Measurements from ENCODE around the gene GJA5.

Gene GJA5

DNA sequence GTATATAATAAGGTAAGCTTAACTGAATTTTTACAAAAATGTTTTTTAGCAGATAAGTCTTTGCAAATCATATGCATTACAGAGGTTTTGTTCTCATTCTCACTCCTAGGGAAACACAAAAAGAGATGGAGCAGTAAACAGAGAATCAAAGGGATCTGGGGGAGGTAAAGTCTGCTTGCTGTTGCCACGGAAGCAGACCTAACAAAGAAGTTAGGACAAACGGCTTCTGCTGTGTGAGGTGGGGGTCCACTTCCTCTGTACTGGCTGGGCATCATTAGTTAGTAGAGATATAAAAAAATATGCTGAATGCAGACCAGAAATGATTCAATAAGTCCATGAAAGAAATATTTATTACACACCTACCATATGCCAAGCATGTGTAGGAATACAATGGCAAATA is 34.2 kb downstream of the GJA5 start:
- no peak for DNase-seq

DNA sequence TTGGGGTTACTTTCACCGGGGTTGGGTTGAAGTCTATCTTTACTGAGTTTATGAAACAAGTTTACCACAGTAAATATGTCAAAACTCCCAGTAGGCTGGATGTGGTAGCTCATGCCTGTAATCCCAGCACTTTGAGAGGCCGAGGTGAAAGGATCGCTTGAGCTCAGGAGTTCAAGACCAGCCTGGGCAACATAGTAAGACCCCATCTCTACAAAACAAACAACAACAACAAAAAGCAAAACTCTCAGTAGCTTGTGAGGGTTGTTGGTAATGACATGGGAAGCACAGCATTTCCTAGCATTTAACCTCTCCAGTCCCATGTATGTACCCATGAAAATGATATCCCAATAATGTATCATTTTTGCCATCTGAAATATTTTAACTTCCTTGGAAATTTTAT is 34.7 kb downstream of the GJA5 start:
- no peak for DNase-seq

DNA sequence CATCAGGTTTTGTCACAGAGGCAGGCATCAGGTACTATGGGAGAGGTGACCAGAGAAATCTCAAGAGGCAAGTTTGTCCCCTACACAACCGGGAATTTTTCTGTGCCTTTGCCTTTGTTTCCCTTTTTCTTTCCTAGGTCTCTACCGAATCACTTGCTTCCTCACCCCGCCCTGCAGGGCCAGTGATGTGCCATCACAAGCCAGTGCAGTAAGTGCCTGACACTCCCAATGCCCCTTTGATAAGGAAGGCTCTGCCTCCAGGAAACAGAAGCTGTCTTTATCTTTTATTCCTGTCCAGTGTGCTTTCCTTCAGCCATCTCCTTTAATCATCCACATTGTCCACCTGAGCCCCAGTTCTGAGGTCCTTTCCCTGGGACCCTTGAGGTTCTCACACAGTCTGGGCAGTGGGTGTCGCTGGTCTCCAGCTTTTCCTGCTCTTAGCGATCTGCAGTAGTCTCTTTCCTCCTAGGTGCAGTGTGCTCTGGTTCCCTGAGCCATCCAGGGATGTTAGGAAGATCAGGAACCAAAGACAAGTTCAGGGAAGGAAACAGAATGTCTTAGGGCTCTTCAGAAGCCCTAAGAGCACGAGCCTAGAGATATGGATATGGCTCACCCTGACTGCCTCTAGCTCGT is 36.6 kb downstream of the GJA5 start:
- peak; percentile 76 for DNase-seq

DNA sequence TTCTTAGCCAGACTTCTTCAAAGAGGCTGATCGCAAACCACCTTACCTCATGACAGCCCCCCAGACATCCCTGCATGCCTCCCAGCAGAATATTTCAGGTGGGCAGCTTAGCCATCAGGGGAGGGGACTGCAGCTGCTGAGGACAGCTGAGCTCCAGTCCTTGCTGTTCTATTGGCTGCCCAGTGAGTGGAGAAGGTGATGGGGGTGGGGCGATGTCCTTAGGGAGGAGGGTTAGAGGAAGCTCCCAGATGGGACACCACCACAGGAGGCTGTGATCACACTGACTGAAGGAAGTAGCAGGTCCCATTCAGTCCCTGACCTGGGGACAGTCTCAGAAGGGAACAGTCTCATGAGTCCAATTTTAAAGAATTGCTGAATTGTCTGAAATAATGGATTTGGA is 38.3 kb downstream of the GJA5 start:
- DNase-seq: no peak

DNA sequence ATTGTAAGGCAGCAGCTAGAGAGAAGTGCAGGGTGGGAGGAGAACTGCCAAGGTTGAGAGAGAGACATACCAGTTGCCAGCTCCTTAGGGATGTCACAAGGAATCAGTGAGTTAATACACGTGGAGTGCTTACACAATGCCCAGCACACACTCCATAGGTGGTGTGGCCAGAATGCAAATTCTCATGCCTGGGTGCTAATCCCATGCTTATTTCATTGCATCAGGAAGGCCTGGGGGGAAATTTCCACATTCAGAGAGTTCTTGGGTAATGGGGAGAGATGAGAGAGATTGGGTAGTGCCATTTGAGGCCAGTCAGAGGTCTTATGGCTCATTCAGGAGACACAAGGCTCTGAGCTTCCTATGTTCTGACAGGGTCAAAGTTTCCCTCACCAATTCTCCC is 38.7 kb downstream of the GJA5 start:
- DNase-seq: no peak

DNA sequence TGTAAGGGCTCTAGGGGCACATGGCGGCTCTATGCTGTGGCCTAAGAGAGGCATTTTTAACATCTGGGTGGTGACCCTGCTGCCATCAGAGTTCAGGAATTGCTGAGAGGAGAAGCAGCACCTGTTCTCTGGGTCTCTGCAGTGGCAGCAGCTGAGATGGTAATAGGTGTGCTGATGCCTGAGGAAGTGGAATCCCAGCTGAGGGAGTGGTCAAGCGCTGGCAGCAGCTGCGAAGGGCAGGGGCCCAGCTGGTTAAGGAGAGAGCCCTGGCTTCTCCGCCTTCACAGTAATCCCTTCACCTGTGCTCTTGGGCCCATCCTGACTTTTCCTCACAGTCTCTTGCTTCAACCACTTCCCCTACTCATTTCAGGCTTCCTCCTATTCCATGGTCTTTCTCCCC is 39.8 kb downstream of the GJA5 start:
- no peak for DNase-seq

DNA sequence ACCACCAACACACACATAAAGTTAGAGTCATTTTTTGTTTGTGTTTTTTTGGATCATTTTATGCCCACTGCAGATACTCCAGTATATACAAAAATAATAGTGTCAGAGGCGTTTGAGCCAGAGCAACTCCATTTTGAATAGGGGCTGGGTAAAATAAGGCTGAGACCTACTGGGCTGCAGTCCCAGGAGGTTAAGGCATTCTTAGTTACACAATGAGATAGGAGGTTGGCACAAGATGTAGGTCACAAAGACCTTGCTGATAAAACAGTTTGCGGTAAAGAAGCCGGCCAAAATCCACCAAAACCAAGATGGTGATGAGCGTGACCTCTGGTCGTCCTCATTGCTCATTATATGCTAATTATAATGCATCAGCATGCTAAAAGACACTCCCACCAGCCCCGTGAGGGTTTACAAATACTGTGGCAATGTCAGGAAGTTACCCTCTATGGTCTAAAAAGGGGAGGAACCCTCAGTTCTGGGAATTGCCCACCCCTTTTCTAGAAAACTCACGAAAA is 40.6 kb downstream of the GJA5 start:
- DNase-seq: no peak

DNA sequence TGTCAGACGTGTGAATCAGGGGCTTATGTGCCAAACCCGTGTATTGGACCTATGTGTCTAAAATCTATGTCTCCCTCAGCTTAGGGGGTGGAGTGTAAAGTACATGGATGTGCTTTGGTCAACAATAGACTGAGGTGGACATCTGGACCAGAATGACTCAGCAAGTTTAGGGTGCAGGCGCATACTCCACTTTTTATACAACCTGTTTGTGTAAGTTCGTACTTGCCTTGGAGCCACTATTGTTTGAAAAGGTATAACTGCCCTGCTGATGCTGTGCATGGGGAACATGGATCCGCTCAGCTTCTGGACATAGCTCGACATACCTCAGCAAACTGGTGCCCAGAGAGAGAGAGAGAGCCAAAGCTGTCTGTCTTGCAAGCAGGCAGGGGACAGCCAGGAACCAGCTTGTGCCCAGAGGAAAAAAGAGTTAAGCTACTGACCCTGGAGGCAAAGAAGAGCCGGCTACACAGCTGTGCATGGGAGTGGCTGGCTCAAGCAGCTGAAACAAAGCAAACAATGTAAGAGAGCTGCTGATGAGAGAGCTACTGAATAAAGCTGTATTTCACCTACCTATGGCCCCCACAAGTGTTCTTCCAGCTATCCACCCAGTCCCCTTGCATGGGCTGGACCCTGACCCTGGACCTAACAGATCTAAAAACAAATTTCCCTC is 41.2 kb downstream of the GJA5 start:
- peak; percentile 5 for DNase-seq

DNA sequence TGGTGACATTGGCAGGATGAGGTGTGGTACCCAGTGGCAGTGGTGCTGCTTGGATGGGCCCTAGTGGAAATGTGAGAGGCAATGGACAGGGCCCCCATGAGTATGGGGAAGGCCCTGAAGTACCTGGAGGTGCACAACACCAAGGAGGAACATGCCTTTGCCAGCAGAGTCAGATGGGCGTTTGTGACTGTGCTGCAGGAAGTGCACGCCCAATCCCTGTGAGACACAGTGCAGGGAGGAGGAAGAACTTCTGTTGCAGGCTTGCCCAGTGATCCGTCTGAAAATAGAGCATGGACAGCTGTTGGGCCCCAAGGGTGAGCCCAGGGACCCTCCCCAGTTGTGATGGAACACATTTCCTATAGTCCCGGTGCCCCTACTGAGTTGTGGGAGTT is 42.7 kb downstream of the GJA5 start:
- no peak for DNase-seq

DNA sequence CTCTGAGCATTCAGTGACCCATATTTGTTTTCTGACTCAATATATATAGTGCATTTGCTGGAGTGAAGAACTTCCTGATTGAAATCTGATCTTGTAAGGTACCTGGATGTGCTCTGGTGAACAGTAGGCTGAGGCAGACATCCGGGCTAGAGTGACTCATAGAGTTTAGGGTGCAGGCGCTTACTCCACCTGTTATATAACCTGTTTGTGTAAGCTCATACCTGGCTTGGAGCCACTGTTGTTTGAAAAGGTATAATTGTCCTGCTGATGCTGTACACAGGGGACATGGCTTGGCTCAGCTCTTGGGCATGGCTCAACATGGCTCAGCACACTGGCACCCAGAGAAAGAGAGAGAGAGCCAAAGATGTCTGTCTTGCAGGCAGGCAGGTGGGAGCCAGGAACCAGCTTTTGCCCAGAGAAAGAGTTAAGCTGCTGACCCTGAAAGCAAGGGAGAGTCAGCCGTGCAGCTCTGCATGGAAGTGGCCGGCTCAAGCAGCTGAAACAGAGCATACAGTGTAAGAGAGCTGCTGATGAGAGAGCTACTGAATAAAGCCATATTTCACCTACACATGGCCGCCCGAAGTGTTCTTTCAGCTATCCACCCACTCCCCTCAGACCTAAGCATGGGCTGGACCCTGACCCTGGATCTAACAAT is 43.2 kb downstream of the GJA5 start:
- no peak for DNase-seq

DNA sequence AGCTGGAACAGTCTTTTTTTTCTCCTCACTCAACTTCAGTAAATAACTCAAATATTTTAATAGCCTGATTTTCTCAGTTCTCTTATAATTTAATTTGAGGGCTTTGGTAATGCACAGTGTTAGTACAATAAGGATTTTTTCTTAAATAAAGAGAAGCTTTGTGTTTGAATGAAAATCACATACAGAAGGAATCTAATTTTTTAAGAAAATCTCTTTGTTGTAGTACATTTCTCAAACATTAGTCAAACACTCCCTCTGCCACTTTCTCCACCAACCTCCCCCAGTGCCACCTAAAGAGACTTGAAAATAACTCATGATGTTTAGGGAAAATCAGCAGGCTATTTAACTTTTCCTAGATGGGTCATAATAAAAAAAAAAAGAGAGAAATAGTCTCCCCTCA is 47.8 kb downstream of the GJA5 start:
- no peak for DNase-seq

Data from eye (tissue), 1 donor.